Endothelial cell of umbilical vein (primary cell): ENCODE results near the gene RRP36. TPM values are rescaled to one million over a fixed set of nuclear protein-coding genes. Genes with fewer than 3 reads are reported as not detected.

ENCODE experiments used
- BruUV-seq: library from RNA; stranded (reverse); fragments of 400-500 nt; replicated peaks from 2 replicates; lab custom pipeline; 2021; lab: Mats Ljungman, UMichigan
- CTCF ChIA-PET: fragments of 300-600, 350-600 bp; sonication (Branson Sonifier 250); formaldehyde crosslinking; loops from one replicate; lab custom pipeline; 2021; ENCODE audit warnings: antibody characterized with exemption, inconsistent platforms; lab: Charles Lee
- POLR2A ChIA-PET: fragments of 300-600, 350-600 bp; sonication (Branson Sonifier 250); formaldehyde crosslinking; loops from one replicate; lab custom pipeline; 2021; ENCODE audit warnings: antibody characterized with exemption, inconsistent platforms; lab: Charles Lee
- DNase-seq: peaks from one replicate; pipeline ENCODE4 v3.0.0-alpha.2; 2011; ENCODE audit warnings: low read depth, low spot score
- FAIRE-seq: peaks from 2 replicates; lab custom pipeline; 2011; peaks lifted over from hg19 to GRCh38; lab: Jason Lieb, UNC
- H2AFZ ChIP-seq: 2 replicates; pipeline ENCODE4 v1.6.0; 2012; ENCODE audit warnings: low read depth, low read length, control low read depth, inconsistent platforms
- H3K27ac ChIP-seq: 2 replicates; pipeline ENCODE4 v1.5.1; 2011; ENCODE audit warnings: low read depth, mild to moderate bottlenecking, control low read depth, low read length, moderate library complexity; ENCODE audit not compliant: insufficient read depth
- H3K27me3 ChIP-seq, 2 experiments: 2 replicates each; pipeline versions ENCODE4 v1.6.0 to v1.6.1; 2011; ENCODE audit warnings: low read length in 2 of 2, mixed read lengths in 1 of 2; ENCODE audit not compliant: control insufficient read depth in 2 of 2, insufficient read depth in 2 of 2
- H3K36me3 ChIP-seq, 2 experiments: 2 replicates in 1 of 2; 3 replicates in 1 of 2; pipeline ENCODE4 v1.5.1; 2011; ENCODE audit warnings: low read length in 2 of 2, mild to moderate bottlenecking in 1 of 2, moderate library complexity in 1 of 2; ENCODE audit not compliant: control insufficient read depth in 2 of 2, insufficient read depth in 2 of 2; ENCODE audit errors: extremely low read depth in 1 of 2
- H3K4me1 ChIP-seq: 3 replicates; pipeline ENCODE4 v1.5.1; 2011; ENCODE audit warnings: mild to moderate bottlenecking, low read length; ENCODE audit not compliant: control insufficient read depth, insufficient read depth; ENCODE audit errors: extremely low read depth
- H3K4me2 ChIP-seq: 2 replicates; pipeline ENCODE4 v1.6.1; 2011; ENCODE audit warnings: low read length, control low read depth, mixed read lengths; ENCODE audit not compliant: insufficient read depth
- H3K4me3 ChIP-seq, 3 experiments: fragments of 200-600 bp in 1 of 3; sonication (generic), shearing (Covaris generic) in 1 of 3; replicated peaks in 1 of 3; 2 replicates each; pipeline ENCODE4 v1.5.1; 2011 to 2016; ENCODE audit warnings: control low read depth in 3 of 3, low read length in 3 of 3, mild to moderate bottlenecking in 2 of 3, inconsistent platforms in 1 of 3, low read depth in 1 of 3, moderate library complexity in 1 of 3; ENCODE audit not compliant: insufficient read depth in 1 of 3
- H3K79me2 ChIP-seq: 2 replicates; pipeline ENCODE4 v1.6.0; 2012; ENCODE audit warnings: low read length, inconsistent platforms; ENCODE audit not compliant: control insufficient read depth, insufficient read depth
- H3K9ac ChIP-seq: replicated peaks from 2 replicates; pipeline ENCODE3; 2011; ENCODE audit warnings: low read length, control low read depth; ENCODE audit not compliant: insufficient read depth; ENCODE audit errors: extremely low read depth
- H3K9me1 ChIP-seq: replicated peaks from 3 replicates; pipeline ENCODE4 v1.6.0; 2011; ENCODE audit warnings: mild to moderate bottlenecking, low read length; ENCODE audit not compliant: control insufficient read depth, insufficient read depth; ENCODE audit errors: extremely low read depth
- H3K9me3 ChIP-seq: replicated peaks from 2 replicates; pipeline ENCODE4 v1.5.1; 2012; ENCODE audit warnings: low read length, inconsistent platforms; ENCODE audit not compliant: control insufficient read depth, insufficient read depth
- H4K20me1 ChIP-seq: replicated peaks from 2 replicates; pipeline ENCODE3; 2011; ENCODE audit warnings: mild to moderate bottlenecking, low read length; ENCODE audit not compliant: control insufficient read depth, insufficient read depth; ENCODE audit errors: extremely low read depth
- EZH2 ChIP-seq: IDR thresholded peaks from 2 replicates; pipeline ENCODE4 v1.6.1; 2012; ENCODE audit warnings: borderline replicate concordance, low read depth, mild to moderate bottlenecking, moderate library complexity, low read length, inconsistent platforms; ENCODE audit not compliant: severe bottlenecking
- FOS ChIP-seq: IDR thresholded peaks from 2 replicates; pipeline ENCODE4 v1.6.1; 2011; ENCODE audit warnings: mild to moderate bottlenecking, low read length, moderate library complexity, borderline replicate concordance; ENCODE audit not compliant: insufficient read depth
- GATA2 ChIP-seq: IDR thresholded peaks from 2 replicates; pipeline ENCODE4 v1.7.0; 2011; ENCODE audit warnings: low read depth, mild to moderate bottlenecking, moderate library complexity, mixed read lengths, low read length; ENCODE audit not compliant: insufficient read length, insufficient read depth
- JUN ChIP-seq: IDR thresholded peaks from 2 replicates; pipeline ENCODE4 v1.6.1; 2011; ENCODE audit warnings: borderline replicate concordance, low read depth; ENCODE audit not compliant: insufficient read length, insufficient read depth
- MYC ChIP-seq: IDR thresholded peaks from one replicate; pipeline ENCODE4 v1.6.1; 2011; ENCODE audit warnings: mild to moderate bottlenecking, low read depth, low read length
- POLR2A ChIP-seq: IDR thresholded peaks from 2 replicates; pipeline ENCODE4 v1.6.1; 2012; ENCODE audit warnings: low read depth, mild to moderate bottlenecking, control low read depth, low read length
- POLR2AphosphoS5 ChIP-seq: IDR thresholded peaks from 2 replicates; pipeline ENCODE4 v1.6.1; 2012; ENCODE audit warnings: low read depth, mild to moderate bottlenecking, control low read depth, low read length, moderate library complexity; ENCODE audit not compliant: insufficient read depth
- dilution Hi-C: fragments of 300-500 bp; cut with MboI; formaldehyde crosslinking; loops from one replicate; pipeline ENCODE4 v1.15.0; 2019; ENCODE audit warnings: low sequenced_read_pairs; ENCODE audit not compliant: extremely low pct_ligation_motif_present
- intact Hi-C: fragments of 100-400 bp; cut with micrococcal nuclease; formaldehyde crosslinking; loops from one replicate; pipeline ENCODE4 v1.10.0; 2022
- polyA plus RNA-seq, 4 experiments: library from polyadenylated mRNA; depleted of rRNA in 3 of 4; stranded (reverse) in 3 of 4; unstranded in 1 of 4; fragments of >200 nt; gene quantifications; 2 replicates each; pipeline versions ENCODE4 v1.2.1 to v1.2.3, GENCODE V29; 2011 to 2012; ENCODE audit warnings: missing spikeins in 1 of 4
- total RNA-seq: library from RNA; stranded (reverse); gene quantifications from 2 replicates; pipeline ENCODE4 v1.2.3, GENCODE V29; 2021
- TF ChIP-seq, protein P1 (sequence below): IDR thresholded peaks from 2 replicates; pipeline ENCODE4 v1.6.1; 2011; ENCODE audit not compliant: insufficient read depth, insufficient read length
- TF ChIP-seq, protein P2 (sequence below), 2 donors: IDR thresholded peaks; 1 replicate in 1 of 2; 2 replicates in 1 of 2; pipeline ENCODE4 v1.5.1; 2011; ENCODE audit warnings: low read length in 2 of 2, mild to moderate bottlenecking in 2 of 2, moderate library complexity in 2 of 2, control low read depth in 1 of 2, inconsistent platforms in 1 of 2, low read depth in 1 of 2; ENCODE audit not compliant: insufficient read depth in 1 of 2; ENCODE audit errors: extremely low read depth in 1 of 2

RRP36 gene
- total and polyA plus RNA-seq, 2 donors (not counting 3 experiments of a cell fraction or from before 2014, with no cell fraction given): 40.2 to 103 TPM

DNA sequence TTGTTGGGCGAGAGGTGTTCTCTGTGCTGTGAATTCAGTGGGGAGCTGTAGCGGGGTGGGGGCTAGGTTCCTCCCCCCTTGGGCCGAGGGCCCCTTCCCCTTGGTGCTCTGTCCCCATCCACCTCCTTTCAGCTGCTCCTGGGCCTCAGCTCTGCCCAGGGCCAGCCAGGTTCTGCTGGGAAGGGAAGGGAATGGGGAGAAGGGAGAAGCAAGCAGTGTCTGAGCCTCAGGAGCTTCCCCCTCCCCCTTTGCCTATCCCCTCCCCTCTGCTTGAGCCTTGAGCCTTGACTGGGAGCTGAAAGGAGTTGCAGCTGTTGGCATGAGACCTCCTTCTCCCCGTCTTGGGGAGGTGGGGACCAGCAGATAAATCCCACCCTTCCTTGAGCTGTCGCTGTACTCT is 576 bp upstream of the RRP36 start:
- Histone ChIP-seq H2AFZ (peak overlapping the region; percentile 51), H3K27me3 (no peaks in the 10 kb centered on the region), H3K27ac (peak overlapping the region; percentile 58), H3K9me3 (no peaks in the 10 kb centered on the region), H3K36me3 (peaks cover 6 to 24% of the 10 kb centered on the region in 2 experiments), H3K79me2 (peaks cover 45% of the 10 kb centered on the region), H3K4me1 (no peaks in the 10 kb centered on the region), H3K4me3 (no peak overlapping the region), H3K4me2 (peak overlapping the region; percentile 7), H3K9ac (no peak overlapping the region), H3K9me1 (no peaks in the 10 kb centered on the region), H4K20me1 (no peaks in the 10 kb centered on the region)
- intact Hi-C loops: loop anchor here (1.0 to 2.0 kb wide), 2 partner anchors 32 to 38 kb away; partner anchors contain the start of genes CUL7, KLC4 and MRPL2
- ChIA-PET POLR2A (interaction anchor here (1.7 kb wide), 1 partner anchor 33 kb away, joined by 7 read pairs; the partner anchor contains the start of gene CUL7), CTCF (interaction anchor here (1.0 to 3.7 kb wide), 4 partner anchors 12 to 123 kb away, joined by 3 to 11 read pairs (median 8); partner anchors contain the start of genes CUL7 and PPP2R5D)
- no peak for TF ChIP-seq POLR2A
- TF ChIP-seq MYC: no peak
- TF ChIP-seq, protein P1, sequence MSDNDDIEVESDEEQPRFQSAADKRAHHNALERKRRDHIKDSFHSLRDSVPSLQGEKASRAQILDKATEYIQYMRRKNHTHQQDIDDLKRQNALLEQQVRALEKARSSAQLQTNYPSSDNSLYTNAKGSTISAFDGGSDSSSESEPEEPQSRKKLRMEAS: no peak
- no peak for TF ChIP-seq POLR2AphosphoS5
- no peak for TF ChIP-seq GATA2
- TF ChIP-seq EZH2: no peak
- no peak for TF ChIP-seq JUN
- TF ChIP-seq FOS: no peak
- TF ChIP-seq, protein P2, sequence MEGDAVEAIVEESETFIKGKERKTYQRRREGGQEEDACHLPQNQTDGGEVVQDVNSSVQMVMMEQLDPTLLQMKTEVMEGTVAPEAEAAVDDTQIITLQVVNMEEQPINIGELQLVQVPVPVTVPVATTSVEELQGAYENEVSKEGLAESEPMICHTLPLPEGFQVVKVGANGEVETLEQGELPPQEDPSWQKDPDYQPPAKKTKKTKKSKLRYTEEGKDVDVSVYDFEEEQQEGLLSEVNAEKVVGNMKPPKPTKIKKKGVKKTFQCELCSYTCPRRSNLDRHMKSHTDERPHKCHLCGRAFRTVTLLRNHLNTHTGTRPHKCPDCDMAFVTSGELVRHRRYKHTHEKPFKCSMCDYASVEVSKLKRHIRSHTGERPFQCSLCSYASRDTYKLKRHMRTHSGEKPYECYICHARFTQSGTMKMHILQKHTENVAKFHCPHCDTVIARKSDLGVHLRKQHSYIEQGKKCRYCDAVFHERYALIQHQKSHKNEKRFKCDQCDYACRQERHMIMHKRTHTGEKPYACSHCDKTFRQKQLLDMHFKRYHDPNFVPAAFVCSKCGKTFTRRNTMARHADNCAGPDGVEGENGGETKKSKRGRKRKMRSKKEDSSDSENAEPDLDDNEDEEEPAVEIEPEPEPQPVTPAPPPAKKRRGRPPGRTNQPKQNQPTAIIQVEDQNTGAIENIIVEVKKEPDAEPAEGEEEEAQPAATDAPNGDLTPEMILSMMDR (IDR thresholded peaks at IDR 0.05; ENCODE audit: extremely low read depth in 1 of 2, insufficient read depth in 1 of 2, low read depth in 1 of 2, low read length in 2 of 2): no peak
- FAIRE-seq (no peak), DNase-seq (no peak)
- TSS peak; percentile 67 for BruUV-seq
- dilution Hi-C loops: no loop called here
